GM23338 (cell line): ENCODE measurements around the gene SPINK6.

Source experiments
- CREB1 ChIP-seq: fragments of 250-450 bp; sonication (Bioruptor Pico); IDR thresholded peaks from 2 replicates; pipeline ENCODE4 v1.5.0; 2020; ENCODE audit warnings: low read depth, mild to moderate bottlenecking, moderate library complexity
- CTCF ChIP-seq, 2 experiments: fragments of 200-600 bp in 1 of 2; sonication (generic) in 1 of 2; conservative IDR thresholded peaks; 2 replicates each; pipeline versions ENCODE4 v1.5.1 to v1.6.1; 2016 to 2017; ENCODE audit warnings: antibody characterized with exemption in 2 of 2, low read depth in 2 of 2, mild to moderate bottlenecking in 2 of 2, moderate library complexity in 1 of 2
- EZH2 ChIP-seq: fragments of 200-600 bp; sonication (generic); IDR thresholded peaks from one replicate; pipeline ENCODE4 v1.8.0; 2017; ENCODE audit warnings: antibody characterized with exemption, mild to moderate bottlenecking, low read depth; ENCODE audit not compliant: unreplicated experiment
- EZH2phosphoT487 ChIP-seq: fragments of 200-600 bp; sonication (generic); IDR thresholded peaks from one replicate; pipeline ENCODE4 v1.8.1; 2018; ENCODE audit warnings: antibody characterized with exemption; ENCODE audit not compliant: unreplicated experiment
- JUNB ChIP-seq: IDR thresholded peaks from one replicate; pipeline ENCODE4 v1.6.1; 2016; ENCODE audit warnings: antibody characterized with exemption; ENCODE audit not compliant: unreplicated experiment
- POLR2AphosphoS5 ChIP-seq: IDR thresholded peaks from 2 replicates; pipeline ENCODE4 v1.6.1; 2016; ENCODE audit warnings: antibody characterized with exemption, low read depth
- ZNF331 ChIP-seq: fragments of 250-450 bp; sonication (Bioruptor Pico); IDR thresholded peaks from 2 replicates; pipeline ENCODE4 v1.5.0; 2020; ENCODE audit warnings: low read depth, mild to moderate bottlenecking, moderate library complexity
- ZNF462 ChIP-seq: fragments of 250-450 bp; sonication (Bioruptor Pico); IDR thresholded peaks from 2 replicates; pipeline ENCODE4 v1.5.0; 2020; ENCODE audit warnings: mild to moderate bottlenecking, moderate library complexity
- TF ChIP-seq, protein P1 (sequence below): IDR thresholded peaks from one replicate; pipeline ENCODE4 v1.6.1; 2018; ENCODE audit warnings: antibody characterized with exemption; ENCODE audit not compliant: unreplicated experiment

GRCh38 chr5:148163345-148163744 is 39.5 kb upstream of the SPINK6 start:
- TF ChIP-seq POLR2AphosphoS5 = no peak
- TF ChIP-seq CTCF (conservative IDR thresholded peaks at IDR 0.05; ENCODE audit: low read depth in 2 of 2) = no peak; a peak in 1 of 4 replicates
- TF ChIP-seq ZNF462 (CRISPR knock-in tag) = no peak
- TF ChIP-seq ZNF331 = no peak
- no peak for TF ChIP-seq EZH2phosphoT487
- TF ChIP-seq EZH2 = no peak
- TF ChIP-seq, protein P1, sequence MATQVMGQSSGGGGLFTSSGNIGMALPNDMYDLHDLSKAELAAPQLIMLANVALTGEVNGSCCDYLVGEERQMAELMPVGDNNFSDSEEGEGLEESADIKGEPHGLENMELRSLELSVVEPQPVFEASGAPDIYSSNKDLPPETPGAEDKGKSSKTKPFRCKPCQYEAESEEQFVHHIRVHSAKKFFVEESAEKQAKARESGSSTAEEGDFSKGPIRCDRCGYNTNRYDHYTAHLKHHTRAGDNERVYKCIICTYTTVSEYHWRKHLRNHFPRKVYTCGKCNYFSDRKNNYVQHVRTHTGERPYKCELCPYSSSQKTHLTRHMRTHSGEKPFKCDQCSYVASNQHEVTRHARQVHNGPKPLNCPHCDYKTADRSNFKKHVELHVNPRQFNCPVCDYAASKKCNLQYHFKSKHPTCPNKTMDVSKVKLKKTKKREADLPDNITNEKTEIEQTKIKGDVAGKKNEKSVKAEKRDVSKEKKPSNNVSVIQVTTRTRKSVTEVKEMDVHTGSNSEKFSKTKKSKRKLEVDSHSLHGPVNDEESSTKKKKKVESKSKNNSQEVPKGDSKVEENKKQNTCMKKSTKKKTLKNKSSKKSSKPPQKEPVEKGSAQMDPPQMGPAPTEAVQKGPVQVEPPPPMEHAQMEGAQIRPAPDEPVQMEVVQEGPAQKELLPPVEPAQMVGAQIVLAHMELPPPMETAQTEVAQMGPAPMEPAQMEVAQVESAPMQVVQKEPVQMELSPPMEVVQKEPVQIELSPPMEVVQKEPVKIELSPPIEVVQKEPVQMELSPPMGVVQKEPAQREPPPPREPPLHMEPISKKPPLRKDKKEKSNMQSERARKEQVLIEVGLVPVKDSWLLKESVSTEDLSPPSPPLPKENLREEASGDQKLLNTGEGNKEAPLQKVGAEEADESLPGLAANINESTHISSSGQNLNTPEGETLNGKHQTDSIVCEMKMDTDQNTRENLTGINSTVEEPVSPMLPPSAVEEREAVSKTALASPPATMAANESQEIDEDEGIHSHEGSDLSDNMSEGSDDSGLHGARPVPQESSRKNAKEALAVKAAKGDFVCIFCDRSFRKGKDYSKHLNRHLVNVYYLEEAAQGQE = no peak
- TF ChIP-seq CREB1 = no peak
- TF ChIP-seq JUNB = no peak
